Measurements from ENCODE around the gene ZNF219. TPM values are rescaled to one million over a fixed set of nuclear protein-coding genes. Genes with fewer than 3 reads are reported as not detected.
A peak's percentile ranks its signal among the peaks of the same experiment; 100 is the strongest.

The ZNF219 gene
- total and polyA plus RNA-seq, 2 donors (not counting 1 experiment from before 2014, with no cell fraction given), result 3.3 to 6.4 TPM

DNA sequence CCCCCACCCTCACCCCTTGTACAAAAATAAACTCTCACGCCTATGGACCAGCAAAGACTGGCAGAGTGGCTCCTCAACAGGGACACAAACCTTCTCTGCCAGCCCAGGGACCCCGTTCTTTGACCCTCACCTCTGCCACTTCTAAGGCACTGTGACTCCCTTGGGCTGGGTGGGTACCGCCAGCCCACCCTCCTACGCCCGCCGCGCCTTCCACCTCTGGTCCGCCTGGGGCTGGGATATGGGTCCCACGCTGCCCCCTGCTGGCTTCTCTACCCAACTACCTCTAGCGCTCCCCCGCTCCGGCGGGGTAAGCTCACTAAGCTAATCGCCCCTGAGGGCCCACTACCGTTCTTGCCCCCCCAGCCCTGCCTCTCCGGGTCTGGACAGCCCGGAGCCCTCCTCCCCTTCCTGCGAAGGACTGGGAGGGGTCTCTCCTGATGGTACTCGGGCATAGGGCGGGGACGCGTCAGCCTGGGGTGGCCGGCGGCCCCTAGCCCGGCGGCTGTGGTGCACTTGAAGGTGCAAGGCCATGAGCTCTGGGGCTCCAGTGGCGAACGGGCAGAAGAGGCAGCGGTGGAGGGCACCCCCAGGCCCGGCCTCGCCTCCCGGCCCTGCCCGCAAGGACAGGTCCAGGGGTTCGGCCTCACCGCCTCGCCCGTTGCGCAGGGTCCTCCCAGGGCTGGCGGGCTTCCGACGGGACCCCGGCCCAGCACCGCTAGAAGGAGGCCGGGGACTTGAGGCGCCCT is 8.1 kb downstream of the ZNF219 start:
- 97% methylated on average over 44 of the region's 45 CpGs for WGBS (ENCODE audit: insufficient coverage)
- no peak overlapping the region for H3K9ac ChIP-seq (ENCODE audit: low read length)
- POLR2A ChIA-PET, result no interaction called here

DNA sequence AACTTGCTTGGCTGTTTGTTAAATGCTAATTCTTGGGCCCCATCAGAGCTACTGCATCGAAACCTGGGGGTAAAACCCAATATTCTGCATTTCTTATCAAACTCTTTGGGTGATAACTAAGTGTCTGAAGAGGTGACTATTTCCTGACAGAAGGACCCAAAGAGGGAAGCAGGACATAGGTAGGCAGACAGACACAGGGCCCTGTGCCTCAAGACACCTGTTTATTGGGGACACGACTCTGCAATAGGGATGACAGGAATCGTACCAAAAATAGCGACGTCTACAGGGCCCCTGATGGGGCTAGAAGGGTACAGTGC is 8.6 kb downstream of the ZNF219 start:
- peaks cover 21% of the 10 kb centered on the region for H3K4me1 Mint-ChIP-seq

More for the DNA sequence above, 8.1 kb downstream of the ZNF219 start:
- Mint-ChIP-seq H3K4me1 (peaks cover 21% of the 10 kb centered on the region), H3K27me3 (no peaks in the 10 kb centered on the region), H3K27ac (no peak overlapping the region), H3K4me3 (no peak overlapping the region), H3K9me3 (ENCODE audit: insufficient read depth) (no peaks in the 10 kb centered on the region)
- H3K4me1 ChIP-seq (ENCODE audit: control insufficient read depth in 2 of 2, insufficient read depth in 2 of 2, low read length in 2 of 2), result peaks cover 11 to 21% of the 10 kb centered on the region in 2 donors
- H3K79me2 ChIP-seq (ENCODE audit: control insufficient read depth, insufficient read depth, low read length), result no peaks in the 10 kb centered on the region
- H3K36me3 ChIP-seq (replicated peaks in 1 of 2; ENCODE audit: control extremely low read depth in 1 of 2, control insufficient read depth in 1 of 2, extremely low read depth in 1 of 2, insufficient read depth in 2 of 2, low read length in 1 of 2), result no peaks in the 10 kb centered on the region
- no peak overlapping the region for H3K4me3 ChIP-seq (ENCODE audit: control extremely low read depth in 1 of 5, extremely low read depth in 1 of 5, insufficient read depth in 1 of 5, low read depth in 2 of 5, low read length in 4 of 5)
- H3K9me3 ChIP-seq (ENCODE audit: control extremely low read depth in 1 of 3, control insufficient read depth in 2 of 3, insufficient read depth in 1 of 3, low read length in 2 of 3), result peaks cover 0 to 5% (median 0%) of the 10 kb centered on the region in 3 donors
- intact Hi-C loops (cut with micrococcal nuclease), result no loop called here
- no peak for TF ChIP-seq EZH2 (IDR thresholded peaks at IDR 0.05; ENCODE audit: borderline replicate concordance, insufficient read depth, low read depth, low read length, poor library complexity, severe bottlenecking)
- TF ChIP-seq, protein P1, sequence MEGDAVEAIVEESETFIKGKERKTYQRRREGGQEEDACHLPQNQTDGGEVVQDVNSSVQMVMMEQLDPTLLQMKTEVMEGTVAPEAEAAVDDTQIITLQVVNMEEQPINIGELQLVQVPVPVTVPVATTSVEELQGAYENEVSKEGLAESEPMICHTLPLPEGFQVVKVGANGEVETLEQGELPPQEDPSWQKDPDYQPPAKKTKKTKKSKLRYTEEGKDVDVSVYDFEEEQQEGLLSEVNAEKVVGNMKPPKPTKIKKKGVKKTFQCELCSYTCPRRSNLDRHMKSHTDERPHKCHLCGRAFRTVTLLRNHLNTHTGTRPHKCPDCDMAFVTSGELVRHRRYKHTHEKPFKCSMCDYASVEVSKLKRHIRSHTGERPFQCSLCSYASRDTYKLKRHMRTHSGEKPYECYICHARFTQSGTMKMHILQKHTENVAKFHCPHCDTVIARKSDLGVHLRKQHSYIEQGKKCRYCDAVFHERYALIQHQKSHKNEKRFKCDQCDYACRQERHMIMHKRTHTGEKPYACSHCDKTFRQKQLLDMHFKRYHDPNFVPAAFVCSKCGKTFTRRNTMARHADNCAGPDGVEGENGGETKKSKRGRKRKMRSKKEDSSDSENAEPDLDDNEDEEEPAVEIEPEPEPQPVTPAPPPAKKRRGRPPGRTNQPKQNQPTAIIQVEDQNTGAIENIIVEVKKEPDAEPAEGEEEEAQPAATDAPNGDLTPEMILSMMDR (IDR thresholded peaks at IDR 0.05), result peak; percentile 19
- no peak overlapping the region for H3K4me2 ChIP-seq (replicated peaks; ENCODE audit: low read depth, low read length, poor library complexity, severe bottlenecking)
- no peak overlapping the region for H2AFZ ChIP-seq (ENCODE audit: insufficient read depth, low read depth, low read length, poor library complexity, severe bottlenecking)
- H4K20me1 ChIP-seq (ENCODE audit: control insufficient read depth, insufficient read depth, low read length, poor library complexity, severe bottlenecking), result no peaks in the 10 kb centered on the region
- H3K27ac ChIP-seq (ENCODE audit: low read length in 2 of 2), result no peak overlapping the region
- ATAC-seq (ENCODE audit: low read depth) (no peak), DNase-seq (no peak)
- peaks cover 0 to 4% (median 0%) of the 10 kb centered on the region in 4 experiments for H3K27me3 ChIP-seq (replicated peaks in 1 of 4; ENCODE audit: control extremely low read depth in 1 of 4, control insufficient read depth in 3 of 4, insufficient read depth in 4 of 4, low read length in 3 of 4)
- CTCF ChIA-PET, result interaction anchor here (1.9 to 7.8 kb wide), 5 partner anchors 14 to 75 kb away, joined by 7 to 91 read pairs (median 43); partner anchors contain the start of gene ARHGEF40

More for the DNA sequence above, 8.6 kb downstream of the ZNF219 start:
- H3K27ac Mint-ChIP-seq, result no peak overlapping the region
- no peak overlapping the region for H3K4me3 Mint-ChIP-seq
- Histone ChIP-seq H4K20me1 (ENCODE audit: control insufficient read depth, insufficient read depth, low read length, poor library complexity, severe bottlenecking) (no peaks in the 10 kb centered on the region), H3K9me3 (ENCODE audit: control extremely low read depth in 1 of 3, control insufficient read depth in 2 of 3, insufficient read depth in 1 of 3, low read length in 2 of 3) (peaks cover 0 to 5% (median 0%) of the 10 kb centered on the region in 3 donors), H2AFZ (ENCODE audit: insufficient read depth, low read depth, low read length, poor library complexity, severe bottlenecking) (no peak overlapping the region), H3K79me2 (ENCODE audit: control insufficient read depth, insufficient read depth, low read length) (no peaks in the 10 kb centered on the region), H3K4me3 (ENCODE audit: control extremely low read depth in 1 of 5, extremely low read depth in 1 of 5, insufficient read depth in 1 of 5, low read depth in 2 of 5, low read length in 4 of 5) (no peak overlapping the region), H3K27me3 (replicated peaks in 1 of 4; ENCODE audit: control extremely low read depth in 1 of 4, control insufficient read depth in 3 of 4, insufficient read depth in 4 of 4, low read length in 3 of 4) (peaks cover 0 to 4% (median 0%) of the 10 kb centered on the region in 4 experiments), H3K36me3 (replicated peaks in 1 of 2; ENCODE audit: control extremely low read depth in 1 of 2, control insufficient read depth in 1 of 2, extremely low read depth in 1 of 2, insufficient read depth in 2 of 2, low read length in 1 of 2) (no peaks in the 10 kb centered on the region), H3K27ac (ENCODE audit: low read length in 2 of 2) (no peak overlapping the region), H3K4me1 (ENCODE audit: control insufficient read depth in 2 of 2, insufficient read depth in 2 of 2, low read length in 2 of 2) (peaks cover 11 to 21% of the 10 kb centered on the region in 2 donors), H3K4me2 (replicated peaks; ENCODE audit: low read depth, low read length, poor library complexity, severe bottlenecking) (no peak overlapping the region), H3K9ac (ENCODE audit: low read length) (no peak overlapping the region)
- POLR2A ChIA-PET, result no interaction called here
- intact Hi-C loops (cut with micrococcal nuclease), result no loop called here
- CTCF ChIA-PET, result interaction anchor here (0.7 to 7.8 kb wide), 10 partner anchors 8 to 78 kb away, joined by 3 to 91 read pairs (median 8); partner anchors contain the start of genes ARHGEF40, TMEM253 and ZNF219
- no peaks in the 10 kb centered on the region for H3K9me3 Mint-ChIP-seq (ENCODE audit: insufficient read depth)
- no peaks in the 10 kb centered on the region for H3K27me3 Mint-ChIP-seq
- DNase-seq, result no peak
- TF ChIP-seq, protein P1 (IDR thresholded peaks at IDR 0.05), result no peak
- no peak for TF ChIP-seq EZH2 (IDR thresholded peaks at IDR 0.05; ENCODE audit: borderline replicate concordance, insufficient read depth, low read depth, low read length, poor library complexity, severe bottlenecking)
- ATAC-seq (ENCODE audit: low read depth), result no peak
- WGBS (ENCODE audit: insufficient coverage), result 72% methylated on average over 4 of the region's 5 CpGs
